KBM-7 (cell line): ENCODE measurements around the gene MICAL2.

Source experiments
- DNase-seq: peaks from one replicate; pipeline ENCODE4 v3.0.0-alpha.2; 2015
- in situ Hi-C: fragments of 300-500 bp; cut with MboI; formaldehyde crosslinking; loops from 2 replicates; pipeline ENCODE4 v1.14.3; 2020; ENCODE audit warnings: low sequenced_read_pairs, low pct_unique_long_range_greater_than_20kb, mixed read lengths

The MICAL2 gene

GRCh38 chr11:12280199-12280837 is 169.9 kb downstream of the MICAL2 start:
- in situ Hi-C loops: no loop called here
- DNase-seq: no peak

- in situ Hi-C loops: no loop called here
- no peak for DNase-seq
Measured at GRCh38 chr11:12280838-12281565, 170.6 kb downstream of the MICAL2 start.

GRCh38 chr11:12281571-12282478 is 171.4 kb downstream of the MICAL2 start:
- peak; percentile 85 for DNase-seq
- in situ Hi-C loops: no loop called here

- in situ Hi-C loops: no loop called here
- no peak for DNase-seq
Measured at GRCh38 chr11:12282676-12283075, 172.3 kb downstream of the MICAL2 start.

GRCh38 chr11:12284316-12285050 is 174.1 kb downstream of the MICAL2 start:
- DNase-seq: no peak
- in situ Hi-C loops: no loop called here

- in situ Hi-C loops: no loop called here
- DNase-seq: no peak
Measured at GRCh38 chr11:12285106-12285505, 174.7 kb downstream of the MICAL2 start.

- in situ Hi-C loops: no loop called here
Measured at GRCh38 chr11:12285811-12286222, 175.4 kb downstream of the MICAL2 start.

GRCh38 chr11:12286606-12287005 is 176.2 kb downstream of the MICAL2 start:
- in situ Hi-C loops: no loop called here
- no peak for DNase-seq

More at GRCh38 chr11:12285811-12286222, 175.4 kb downstream of the MICAL2 start:
- no peak for DNase-seq

GRCh38 chr11:12287009-12287373 is 176.6 kb downstream of the MICAL2 start:
- DNase-seq: no peak

GRCh38 chr11:12287374-12288211 is 177.2 kb downstream of the MICAL2 start:
- in situ Hi-C loops: no loop called here
- peak; percentile 30 for DNase-seq

More at GRCh38 chr11:12287009-12287373, 176.6 kb downstream of the MICAL2 start:
- in situ Hi-C loops: no loop called here

GRCh38 chr11:12288212-12288930 is 178.0 kb downstream of the MICAL2 start:
- in situ Hi-C loops: no loop called here
- peak; percentile 66 for DNase-seq

GRCh38 chr11:12288931-12289666 is 178.7 kb downstream of the MICAL2 start:
- DNase-seq: no peak
- in situ Hi-C loops: no loop called here

GRCh38 chr11:12289667-12290476 is 179.5 kb downstream of the MICAL2 start:
- in situ Hi-C loops: no loop called here
- peak; percentile 23 for DNase-seq

- no peak for DNase-seq
- in situ Hi-C loops: no loop called here
Measured at GRCh38 chr11:12290477-12290922, 180.1 kb downstream of the MICAL2 start.

- in situ Hi-C loops: no loop called here
- DNase-seq: no peak
Measured at GRCh38 chr11:12291313-12291712, 180.9 kb downstream of the MICAL2 start.

GRCh38 chr11:12291766-12292165 is 181.4 kb downstream of the MICAL2 start:
- DNase-seq: no peak
- in situ Hi-C loops: no loop called here
